HEK293 (cell line): ENCODE data around the gene CDKAL1.

Source experiments
- BCL11B ChIP-seq: fragments of 450-650 bp; formaldehyde crosslinking; IDR thresholded peaks from 2 replicates; pipeline ENCODE4 v1.5.1; 2016; ENCODE audit warnings: low read depth, missing biosample characterization, missing genetic modification characterization
- CTCF ChIP-seq: fragments of 450-650 bp; formaldehyde crosslinking; IDR thresholded peaks from 2 replicates; pipeline ENCODE4 v1.5.1; 2016; ENCODE audit warnings: missing biosample characterization, missing genetic modification characterization
- KLF16 ChIP-seq: fragments of 450-650 bp; formaldehyde crosslinking; IDR thresholded peaks from 2 replicates; pipeline ENCODE4 v1.5.1; 2017; ENCODE audit warnings: missing biosample characterization, missing genetic modification characterization
- PRDM10 ChIP-seq: fragments of 450-650 bp; formaldehyde crosslinking; IDR thresholded peaks from 2 replicates; pipeline ENCODE4 v1.5.1; 2016; ENCODE audit warnings: missing biosample characterization, missing genetic modification characterization
- REST ChIP-seq: fragments of 450-650 bp; formaldehyde crosslinking; IDR thresholded peaks from 2 replicates; pipeline ENCODE4 v1.5.1; 2016; ENCODE audit warnings: missing biosample characterization, missing genetic modification characterization
- ZBTB1 ChIP-seq: fragments of 450-650 bp; formaldehyde crosslinking; IDR thresholded peaks from 2 replicates; pipeline ENCODE4 v1.5.1; 2016; ENCODE audit warnings: missing biosample characterization, missing genetic modification characterization
- ZNF654 ChIP-seq: fragments of 450-650 bp; formaldehyde crosslinking; IDR thresholded peaks from 2 replicates; pipeline ENCODE4 v1.5.1; 2016; ENCODE audit warnings: low read depth, missing biosample characterization, missing genetic modification characterization
- ZNF664 ChIP-seq: fragments of 450-650 bp; formaldehyde crosslinking; IDR thresholded peaks from 2 replicates; pipeline ENCODE4 v1.5.1; 2016; ENCODE audit warnings: missing biosample characterization, missing genetic modification characterization
- ZNF670 ChIP-seq: fragments of 450-650 bp; formaldehyde crosslinking; IDR thresholded peaks from 2 replicates; pipeline ENCODE4 v1.5.1; 2016; ENCODE audit warnings: missing biosample characterization, missing genetic modification characterization, low read depth
- ZNF707 ChIP-seq: fragments of 450-650 bp; formaldehyde crosslinking; IDR thresholded peaks from 2 replicates; pipeline ENCODE4 v1.5.1; 2016; ENCODE audit warnings: missing biosample characterization, missing genetic modification characterization
- ZNF76 ChIP-seq: fragments of 450-650 bp; formaldehyde crosslinking; IDR thresholded peaks from 2 replicates; pipeline ENCODE4; 2016; ENCODE audit warnings: low read depth, missing biosample characterization, missing genetic modification characterization, borderline replicate concordance
- TF ChIP-seq, protein P1 (sequence below): fragments of 450-650 bp; formaldehyde crosslinking; optimal IDR thresholded peaks from 2 replicates; pipeline ENCODE3; 2016; ENCODE audit warnings: missing biosample characterization, mild to moderate bottlenecking, missing genetic modification characterization

DNA sequence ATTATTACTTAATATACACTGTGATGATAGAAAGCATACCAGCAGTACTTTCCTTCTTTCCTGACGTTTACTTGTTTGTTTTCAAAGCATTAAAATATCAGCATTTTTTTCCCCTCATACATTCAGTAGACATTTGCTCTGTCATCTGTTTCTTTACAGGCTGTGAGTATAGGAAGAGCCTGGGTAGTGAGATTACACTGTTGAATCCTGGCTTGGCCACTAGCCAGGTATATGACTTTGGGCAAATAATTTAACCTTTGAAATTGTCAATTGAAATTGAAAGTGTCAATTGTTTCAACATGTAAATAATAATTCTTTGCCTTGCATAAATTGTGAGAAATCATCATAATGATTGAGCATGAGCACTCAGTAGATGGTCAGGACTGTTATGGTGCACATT is 336.2 kb downstream of the CDKAL1 start:
- no peak for TF ChIP-seq ZBTB1 (tag by site-specific recombination)
- no peak for TF ChIP-seq ZNF664 (tag by site-specific recombination)
- TF ChIP-seq CTCF (tag by site-specific recombination) = no peak
- TF ChIP-seq ZNF654 = no peak
- no peak for TF ChIP-seq BCL11B
- no peak for TF ChIP-seq KLF16 (tag by site-specific recombination)
- TF ChIP-seq ZNF76 = no peak
- TF ChIP-seq, protein P1, sequence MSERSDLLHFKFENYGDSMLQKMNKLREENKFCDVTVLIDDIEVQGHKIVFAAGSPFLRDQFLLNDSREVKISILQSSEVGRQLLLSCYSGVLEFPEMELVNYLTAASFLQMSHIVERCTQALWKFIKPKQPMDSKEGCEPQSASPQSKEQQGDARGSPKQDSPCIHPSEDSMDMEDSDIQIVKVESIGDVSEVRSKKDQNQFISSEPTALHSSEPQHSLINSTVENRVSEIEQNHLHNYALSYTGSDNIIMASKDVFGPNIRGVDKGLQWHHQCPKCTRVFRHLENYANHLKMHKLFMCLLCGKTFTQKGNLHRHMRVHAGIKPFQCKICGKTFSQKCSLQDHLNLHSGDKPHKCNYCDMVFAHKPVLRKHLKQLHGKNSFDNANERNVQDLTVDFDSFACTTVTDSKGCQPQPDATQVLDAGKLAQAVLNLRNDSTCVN = no peak
- TF ChIP-seq ZNF707 (tag by site-specific recombination) = no peak
- no peak for TF ChIP-seq PRDM10 (tag by site-specific recombination)
- no peak for TF ChIP-seq REST (tag by site-specific recombination)
- TF ChIP-seq ZNF670 (tag by site-specific recombination) = no peak
